H9 (cell line): ENCODE results near the gene TBC1D22A. TPM values are rescaled to one million over a fixed set of nuclear protein-coding genes. Genes with fewer than 3 reads are reported as not detected.

Experiments used
- DNase-seq: peaks from one replicate; pipeline ENCODE4 v3.0.0-alpha.2; 2017
- H2AFZ ChIP-seq: one replicate; pipeline ENCODE4 v1.6.1; 2013; ENCODE audit warnings: mild to moderate bottlenecking, low read length, control low read depth, moderate library complexity
- H2AK5ac ChIP-seq: 2 replicates; pipeline ENCODE4 v1.6.1; 2013; ENCODE audit warnings: low read length, control low read depth, mixed read lengths; ENCODE audit not compliant: insufficient read length
- H2BK120ac ChIP-seq: one replicate; pipeline ENCODE4 v1.6.1; 2013; ENCODE audit warnings: low read depth, mild to moderate bottlenecking, low read length, control low read depth, inconsistent platforms; ENCODE audit not compliant: poor library complexity, severe bottlenecking
- H2BK12ac ChIP-seq: 2 replicates; pipeline ENCODE4 v1.6.1; 2013; ENCODE audit warnings: low read length, control low read depth, mixed read lengths, low read depth; ENCODE audit not compliant: insufficient read length
- H2BK15ac ChIP-seq: 2 replicates; pipeline ENCODE4 v1.6.1; 2013; ENCODE audit warnings: low read depth, low read length, control low read depth
- H2BK20ac ChIP-seq: one replicate; pipeline ENCODE4 v1.6.1; 2013; ENCODE audit warnings: low read depth, mild to moderate bottlenecking, low read length, control low read depth, inconsistent platforms; ENCODE audit not compliant: poor library complexity, severe bottlenecking
- H2BK5ac ChIP-seq: 2 replicates; pipeline ENCODE4 v1.6.1; 2013; ENCODE audit warnings: low read length, control low read depth, mixed read lengths; ENCODE audit not compliant: insufficient read length
- H3K14ac ChIP-seq: 2 replicates; pipeline ENCODE4 v1.6.1; 2013; ENCODE audit warnings: low read length, control low read depth; ENCODE audit not compliant: insufficient read depth
- H3K18ac ChIP-seq: 2 replicates; pipeline ENCODE4 v1.6.1; 2013; ENCODE audit warnings: low read depth, mild to moderate bottlenecking, mixed read lengths, low read length, control low read depth; ENCODE audit not compliant: insufficient read length
- H3K23ac ChIP-seq: 2 replicates; pipeline ENCODE4 v1.6.1; 2013; ENCODE audit warnings: low read length, control low read depth, mixed read lengths, low read depth; ENCODE audit not compliant: insufficient read length
- H3K23me2 ChIP-seq: 2 replicates; pipeline ENCODE4 v1.6.1; 2013; ENCODE audit warnings: low read depth, mild to moderate bottlenecking, mixed read lengths, low read length, control low read depth; ENCODE audit not compliant: insufficient read length, poor library complexity, severe bottlenecking
- H3K27ac ChIP-seq: 2 replicates; pipeline ENCODE4 v1.5.1; 2013; ENCODE audit warnings: low read length, control low read depth, mixed read lengths, low read depth; ENCODE audit not compliant: insufficient read length
- H3K27me3 ChIP-seq: 2 replicates; pipeline ENCODE4 v1.6.1; 2013; ENCODE audit warnings: low read length, control low read depth, inconsistent platforms; ENCODE audit not compliant: insufficient read depth
- H3K4ac ChIP-seq: 2 replicates; pipeline ENCODE4 v1.6.1; 2013; ENCODE audit warnings: low read depth, mild to moderate bottlenecking, control low read depth, inconsistent platforms, low read length, moderate library complexity
- H3K4me1 ChIP-seq: 2 replicates; pipeline ENCODE4 v1.6.1; 2013; ENCODE audit warnings: low read length, control low read depth, inconsistent platforms; ENCODE audit not compliant: insufficient read depth
- H3K4me2 ChIP-seq: 2 replicates; pipeline ENCODE4 v1.6.1; 2013; ENCODE audit warnings: low read length, control low read depth, mixed read lengths; ENCODE audit not compliant: insufficient read length, insufficient read depth
- H3K56ac ChIP-seq: 2 replicates; pipeline ENCODE4 v1.6.1; 2013; ENCODE audit warnings: low read depth, mild to moderate bottlenecking, mixed read lengths, low read length, control low read depth; ENCODE audit not compliant: insufficient read length
- H3K79me1 ChIP-seq: 2 replicates; pipeline ENCODE4 v1.6.1; 2013; ENCODE audit warnings: low read depth, mild to moderate bottlenecking, moderate library complexity, low read length, control low read depth, inconsistent platforms; ENCODE audit not compliant: insufficient read depth, poor library complexity, severe bottlenecking
- H3K79me2 ChIP-seq: 2 replicates; pipeline ENCODE4 v1.6.1; 2013; ENCODE audit warnings: low read length, control low read depth, inconsistent platforms; ENCODE audit not compliant: insufficient read depth
- H3K9ac ChIP-seq: 2 replicates; pipeline ENCODE4 v1.6.1; 2013; ENCODE audit warnings: low read length, control low read depth, mixed read lengths; ENCODE audit not compliant: insufficient read length; ENCODE audit errors: extremely low read depth
- H3K9me3 ChIP-seq: one replicate; pipeline ENCODE4 v1.6.1; 2013; ENCODE audit warnings: low read depth, low read length, inconsistent platforms; ENCODE audit not compliant: control insufficient read depth
- H3T11ph ChIP-seq: one replicate; pipeline ENCODE4 v1.6.1; 2013; ENCODE audit warnings: mild to moderate bottlenecking, low read length, control low read depth, inconsistent platforms
- H4K20me1 ChIP-seq: one replicate; pipeline ENCODE4 v1.6.1; 2013; ENCODE audit not compliant: control insufficient read depth, insufficient read length, insufficient read depth
- H4K5ac ChIP-seq: 2 replicates; pipeline ENCODE4 v1.6.1; 2013; ENCODE audit warnings: low read depth, mild to moderate bottlenecking, mixed read lengths, low read length, control low read depth; ENCODE audit not compliant: insufficient read length
- H4K8ac ChIP-seq: replicated peaks from 2 replicates; pipeline ENCODE4 v1.6.1; 2013; ENCODE audit warnings: low read length, control low read depth, mixed read lengths, low read depth; ENCODE audit not compliant: insufficient read length
- H4K91ac ChIP-seq: 2 replicates; pipeline ENCODE4 v1.6.1; 2013; ENCODE audit warnings: low read depth, mild to moderate bottlenecking, moderate library complexity, mixed read lengths, low read length, control low read depth; ENCODE audit not compliant: insufficient read length
- H3K27ac Mint-ChIP-seq, 3 experiments: 2 replicates in 2 of 3; 3 replicates in 1 of 3; pipeline ENCODE4 v1.8.0; 2020 to 2021; ENCODE audit warnings: mixed read lengths in 3 of 3, mild to moderate bottlenecking in 1 of 3, moderate library complexity in 1 of 3
- H3K27me3 Mint-ChIP-seq: 2 replicates; pipeline ENCODE4 v1.8.0; 2021; ENCODE audit warnings: low read depth, mild to moderate bottlenecking, moderate library complexity, mixed read lengths
- H3K36me3 Mint-ChIP-seq, 3 experiments: 2 replicates in 2 of 3; 3 replicates in 1 of 3; pipeline ENCODE4 v1.8.0; 2020 to 2021; ENCODE audit warnings: low read depth in 3 of 3, mixed read lengths in 3 of 3; ENCODE audit not compliant: insufficient read depth in 1 of 3
- H3K4me1 Mint-ChIP-seq, 2 experiments: 2 replicates each; pipeline ENCODE4 v1.8.0; 2020; ENCODE audit warnings: mixed read lengths in 2 of 2
- H3K4me3 Mint-ChIP-seq, 2 experiments: 2 replicates in 1 of 2; 3 replicates in 1 of 2; pipeline ENCODE4 v1.8.0; 2020 to 2021; ENCODE audit warnings: mild to moderate bottlenecking in 2 of 2, mixed read lengths in 2 of 2, moderate library complexity in 1 of 2
- H3K9me3 Mint-ChIP-seq, 2 experiments: 2 replicates in 1 of 2; 3 replicates in 1 of 2; pipeline ENCODE4 v1.8.0; 2020; ENCODE audit warnings: mild to moderate bottlenecking in 2 of 2, mixed read lengths in 2 of 2, moderate library complexity in 1 of 2
- CTCF ChIP-seq: fragments of 200-600 bp; sonication (generic); conservative IDR thresholded peaks from 3 replicates; pipeline ENCODE4 v1.8.0; 2021; ENCODE audit warnings: antibody characterized with exemption, mild to moderate bottlenecking
- WGBS: extraction: QIAGEN DNeasy Blood & Tissue Kit; methylation state at CpG from one replicate; pipeline ENCODE4 v1.1.7; 2013; ENCODE audit warnings: missing lambda C conversion rate, low lambda C conversion rate, mixed read lengths; ENCODE audit not compliant: insufficient read length; ENCODE audit errors: extremely low coverage; 5-methylcytosine and 5-hydroxymethylcytosine counted together
- total RNA-seq: library from RNA; stranded (reverse); gene quantifications from 2 replicates; pipeline ENCODE4 v1.2.1, GENCODE V29; 2021

The TBC1D22A gene
- total RNA-seq, 1 experiment from 2014 or later, result 20.8 TPM

GRCh38 chr22:47114813-47115517 lies 352.5 kb downstream of the TBC1D22A start:
- no peak overlapping the region for H4K8ac ChIP-seq
- no peak overlapping the region for H4K5ac ChIP-seq
- peak; percentile 25 for DNase-seq
- H2AK5ac ChIP-seq, result no peak overlapping the region
- no peaks in the 10 kb centered on the region for H3K9me3 ChIP-seq
- no peak overlapping the region for H2BK12ac ChIP-seq
- Mint-ChIP-seq H3K36me3 (peaks cover 0 to 2% (median 0%) of the 10 kb centered on the region in 3 experiments; a peak in 2 of 7 replicates), H3K4me1 (peaks cover 0 to 5% of the 10 kb centered on the region in 2 experiments; a peak in 2 of 4 replicates), H3K9me3 (no peaks in the 10 kb centered on the region), H3K27me3 (no peaks in the 10 kb centered on the region), H3K27ac (peak overlapping the region in 1 of 3 experiments; percentile 0; a peak in 1 of 7 replicates), H3K4me3 (no peak overlapping the region; a peak in 1 of 5 replicates)
- no peak overlapping the region for H3K27ac ChIP-seq
- H2BK120ac ChIP-seq, result no peak overlapping the region
- no peak overlapping the region for H3K23ac ChIP-seq
- no peak for TF ChIP-seq CTCF
- H2BK20ac ChIP-seq, result no peak overlapping the region
- WGBS, result no CpG with 5 or more reads among the region's 20 CpGs
- no peaks in the 10 kb centered on the region for H3K27me3 ChIP-seq
- no peaks in the 10 kb centered on the region for H4K20me1 ChIP-seq
- H3K4ac ChIP-seq, result no peak overlapping the region
- H4K91ac ChIP-seq, result no peak overlapping the region
- no peaks in the 10 kb centered on the region for H3K79me2 ChIP-seq
- no peak overlapping the region for H3K9ac ChIP-seq
- H3T11ph ChIP-seq, result no peak overlapping the region
- H3K56ac ChIP-seq, result no peak overlapping the region
- H2BK5ac ChIP-seq, result no peak overlapping the region
- no peak overlapping the region for H2AFZ ChIP-seq
- H2BK15ac ChIP-seq, result no peak overlapping the region
- no peak overlapping the region for H3K4me2 ChIP-seq
- H3K23me2 ChIP-seq, result no peaks in the 10 kb centered on the region
- H3K18ac ChIP-seq, result no peak overlapping the region
- H3K79me1 ChIP-seq, result no peaks in the 10 kb centered on the region
- no peak overlapping the region; the same call in 1 of the 2 replicates for H3K14ac ChIP-seq
- no peaks in the 10 kb centered on the region; the same call in 1 of the 2 replicates for H3K4me1 ChIP-seq
